PC-3 (cell line): Measurements from ENCODE around the gene DDOST.

Experiments
- EZH2 ChIP-seq: fragments of 300-600 bp; sonication (generic); IDR thresholded peaks from one replicate; pipeline ENCODE4 v1.6.1; 2017; ENCODE audit warnings: antibody characterized with exemption, mild to moderate bottlenecking, low read length; ENCODE audit not compliant: unreplicated experiment
- EZH2phosphoT487 ChIP-seq: fragments of 300-600 bp; sonication (generic); IDR thresholded peaks from 2 replicates; pipeline ENCODE4 v1.6.1; 2018; ENCODE audit warnings: mild to moderate bottlenecking, antibody characterized with exemption, low read length, borderline replicate concordance
- TF ChIP-seq, protein P1 (sequence below): fragments of 300-600 bp; sonication (generic); conservative IDR thresholded peaks from 2 replicates; pipeline ENCODE4 v1.5.1; 2017; ENCODE audit warnings: antibody characterized with exemption, low read depth, mild to moderate bottlenecking, low read length

DNA sequence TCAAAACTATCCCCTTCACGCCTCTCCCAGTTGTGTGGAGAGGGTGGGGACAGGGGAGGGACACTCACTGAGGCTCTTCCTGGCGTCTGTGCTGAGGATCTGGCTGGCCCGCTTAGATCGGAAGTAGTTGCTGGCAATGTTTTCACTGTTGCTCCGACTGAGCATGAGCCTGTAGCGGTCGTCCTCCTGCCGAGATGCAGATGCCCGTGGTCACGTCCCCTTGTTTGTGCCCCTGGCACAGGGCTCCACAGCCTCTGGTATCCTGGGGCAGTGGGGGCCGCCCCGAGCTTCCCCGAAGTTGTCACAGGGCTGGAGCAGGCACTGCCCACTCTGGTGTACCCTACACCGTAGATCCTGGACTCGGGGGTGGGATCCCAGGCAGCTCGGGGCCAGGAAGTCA, 5.0 kb upstream of the DDOST start:
- TF ChIP-seq, protein P1, sequence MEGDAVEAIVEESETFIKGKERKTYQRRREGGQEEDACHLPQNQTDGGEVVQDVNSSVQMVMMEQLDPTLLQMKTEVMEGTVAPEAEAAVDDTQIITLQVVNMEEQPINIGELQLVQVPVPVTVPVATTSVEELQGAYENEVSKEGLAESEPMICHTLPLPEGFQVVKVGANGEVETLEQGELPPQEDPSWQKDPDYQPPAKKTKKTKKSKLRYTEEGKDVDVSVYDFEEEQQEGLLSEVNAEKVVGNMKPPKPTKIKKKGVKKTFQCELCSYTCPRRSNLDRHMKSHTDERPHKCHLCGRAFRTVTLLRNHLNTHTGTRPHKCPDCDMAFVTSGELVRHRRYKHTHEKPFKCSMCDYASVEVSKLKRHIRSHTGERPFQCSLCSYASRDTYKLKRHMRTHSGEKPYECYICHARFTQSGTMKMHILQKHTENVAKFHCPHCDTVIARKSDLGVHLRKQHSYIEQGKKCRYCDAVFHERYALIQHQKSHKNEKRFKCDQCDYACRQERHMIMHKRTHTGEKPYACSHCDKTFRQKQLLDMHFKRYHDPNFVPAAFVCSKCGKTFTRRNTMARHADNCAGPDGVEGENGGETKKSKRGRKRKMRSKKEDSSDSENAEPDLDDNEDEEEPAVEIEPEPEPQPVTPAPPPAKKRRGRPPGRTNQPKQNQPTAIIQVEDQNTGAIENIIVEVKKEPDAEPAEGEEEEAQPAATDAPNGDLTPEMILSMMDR, result no peak
- TF ChIP-seq EZH2 (no peak), EZH2phosphoT487 (no peak)
